WTC11 (cell line): ENCODE data around the gene TCN2.

Experiments
- ATF3 ChIP-seq: sonication (generic); formaldehyde crosslinking; conservative IDR thresholded peaks from 2 replicates; pipeline ENCODE4 v1.8.1; 2022; ENCODE audit warnings: mild to moderate bottlenecking, missing genetic modification reagents
- ELF4 ChIP-seq: sonication (generic); formaldehyde crosslinking; IDR thresholded peaks from 2 replicates; pipeline ENCODE4 v1.8.1; 2022; ENCODE audit warnings: low read depth, mild to moderate bottlenecking, moderate library complexity, missing genetic modification reagents
- FOXP1 ChIP-seq: sonication (generic); formaldehyde crosslinking; IDR thresholded peaks from 2 replicates; pipeline ENCODE4 v1.8.0; 2022; ENCODE audit warnings: missing genetic modification reagents, mild to moderate bottlenecking, moderate library complexity, borderline replicate concordance
- MXD4 ChIP-seq: fragments of 250-450 bp; sonication (Bioruptor Pico); IDR thresholded peaks from 2 replicates; pipeline ENCODE4 v1.8.0; 2021; ENCODE audit warnings: mild to moderate bottlenecking, moderate library complexity, borderline replicate concordance
- TP53 ChIP-seq: sonication (generic); formaldehyde crosslinking; IDR thresholded peaks from 2 replicates; pipeline ENCODE4 v1.8.1; 2023; ENCODE audit warnings: mild to moderate bottlenecking, missing genetic modification reagents
- TF ChIP-seq, protein P1 (sequence below): fragments of 200-600 bp; IDR thresholded peaks from 2 replicates; pipeline ENCODE4 v1.8.0; 2022; ENCODE audit warnings: antibody characterized with exemption
- TF ChIP-seq, protein P2 (sequence below): sonication (generic); formaldehyde crosslinking; IDR thresholded peaks from 2 replicates; pipeline ENCODE4 v1.8.1; 2023; ENCODE audit warnings: mild to moderate bottlenecking, missing genetic modification reagents, moderate library complexity
- TF ChIP-seq, protein P3 (sequence below): sonication (generic); formaldehyde crosslinking; IDR thresholded peaks from 2 replicates; pipeline ENCODE4 v1.8.1; 2022; ENCODE audit warnings: mild to moderate bottlenecking, missing genetic modification reagents, moderate library complexity, borderline replicate concordance
- TF ChIP-seq, protein P4 (sequence below): sonication (generic); formaldehyde crosslinking; IDR thresholded peaks from 2 replicates; pipeline ENCODE4 v1.8.1; 2022; ENCODE audit warnings: mild to moderate bottlenecking, moderate library complexity, missing genetic modification reagents
- TF ChIP-seq, protein P5 (sequence below): sonication (generic); formaldehyde crosslinking; IDR thresholded peaks from 2 replicates; pipeline ENCODE4 v1.8.0; 2023; ENCODE audit warnings: missing genetic modification reagents

GRCh38 chr22:30655532-30655931 lies 48.6 kb downstream of the TCN2 start:
- TF ChIP-seq ATF3 (CRISPR knock-in tag) (no peak), ELF4 (no peak), TP53 (no peak), FOXP1 (CRISPR knock-in tag) (no peak), MXD4 (CRISPR knock-in tag) (no peak)
- TF ChIP-seq, protein P1, sequence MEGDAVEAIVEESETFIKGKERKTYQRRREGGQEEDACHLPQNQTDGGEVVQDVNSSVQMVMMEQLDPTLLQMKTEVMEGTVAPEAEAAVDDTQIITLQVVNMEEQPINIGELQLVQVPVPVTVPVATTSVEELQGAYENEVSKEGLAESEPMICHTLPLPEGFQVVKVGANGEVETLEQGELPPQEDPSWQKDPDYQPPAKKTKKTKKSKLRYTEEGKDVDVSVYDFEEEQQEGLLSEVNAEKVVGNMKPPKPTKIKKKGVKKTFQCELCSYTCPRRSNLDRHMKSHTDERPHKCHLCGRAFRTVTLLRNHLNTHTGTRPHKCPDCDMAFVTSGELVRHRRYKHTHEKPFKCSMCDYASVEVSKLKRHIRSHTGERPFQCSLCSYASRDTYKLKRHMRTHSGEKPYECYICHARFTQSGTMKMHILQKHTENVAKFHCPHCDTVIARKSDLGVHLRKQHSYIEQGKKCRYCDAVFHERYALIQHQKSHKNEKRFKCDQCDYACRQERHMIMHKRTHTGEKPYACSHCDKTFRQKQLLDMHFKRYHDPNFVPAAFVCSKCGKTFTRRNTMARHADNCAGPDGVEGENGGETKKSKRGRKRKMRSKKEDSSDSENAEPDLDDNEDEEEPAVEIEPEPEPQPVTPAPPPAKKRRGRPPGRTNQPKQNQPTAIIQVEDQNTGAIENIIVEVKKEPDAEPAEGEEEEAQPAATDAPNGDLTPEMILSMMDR: no peak
- TF ChIP-seq, protein P2, sequence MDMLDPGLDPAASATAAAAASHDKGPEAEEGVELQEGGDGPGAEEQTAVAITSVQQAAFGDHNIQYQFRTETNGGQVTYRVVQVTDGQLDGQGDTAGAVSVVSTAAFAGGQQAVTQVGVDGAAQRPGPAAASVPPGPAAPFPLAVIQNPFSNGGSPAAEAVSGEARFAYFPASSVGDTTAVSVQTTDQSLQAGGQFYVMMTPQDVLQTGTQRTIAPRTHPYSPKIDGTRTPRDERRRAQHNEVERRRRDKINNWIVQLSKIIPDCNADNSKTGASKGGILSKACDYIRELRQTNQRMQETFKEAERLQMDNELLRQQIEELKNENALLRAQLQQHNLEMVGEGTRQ (CRISPR knock-in tag): no peak
- TF ChIP-seq, protein P3, sequence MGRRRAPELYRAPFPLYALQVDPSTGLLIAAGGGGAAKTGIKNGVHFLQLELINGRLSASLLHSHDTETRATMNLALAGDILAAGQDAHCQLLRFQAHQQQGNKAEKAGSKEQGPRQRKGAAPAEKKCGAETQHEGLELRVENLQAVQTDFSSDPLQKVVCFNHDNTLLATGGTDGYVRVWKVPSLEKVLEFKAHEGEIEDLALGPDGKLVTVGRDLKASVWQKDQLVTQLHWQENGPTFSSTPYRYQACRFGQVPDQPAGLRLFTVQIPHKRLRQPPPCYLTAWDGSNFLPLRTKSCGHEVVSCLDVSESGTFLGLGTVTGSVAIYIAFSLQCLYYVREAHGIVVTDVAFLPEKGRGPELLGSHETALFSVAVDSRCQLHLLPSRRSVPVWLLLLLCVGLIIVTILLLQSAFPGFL (CRISPR knock-in tag): no peak
- TF ChIP-seq, protein P4, sequence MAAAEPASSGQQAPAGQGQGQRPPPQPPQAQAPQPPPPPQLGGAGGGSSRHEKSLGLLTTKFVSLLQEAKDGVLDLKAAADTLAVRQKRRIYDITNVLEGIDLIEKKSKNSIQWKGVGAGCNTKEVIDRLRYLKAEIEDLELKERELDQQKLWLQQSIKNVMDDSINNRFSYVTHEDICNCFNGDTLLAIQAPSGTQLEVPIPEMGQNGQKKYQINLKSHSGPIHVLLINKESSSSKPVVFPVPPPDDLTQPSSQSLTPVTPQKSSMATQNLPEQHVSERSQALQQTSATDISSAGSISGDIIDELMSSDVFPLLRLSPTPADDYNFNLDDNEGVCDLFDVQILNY (CRISPR knock-in tag): no peak
- TF ChIP-seq, protein P5, sequence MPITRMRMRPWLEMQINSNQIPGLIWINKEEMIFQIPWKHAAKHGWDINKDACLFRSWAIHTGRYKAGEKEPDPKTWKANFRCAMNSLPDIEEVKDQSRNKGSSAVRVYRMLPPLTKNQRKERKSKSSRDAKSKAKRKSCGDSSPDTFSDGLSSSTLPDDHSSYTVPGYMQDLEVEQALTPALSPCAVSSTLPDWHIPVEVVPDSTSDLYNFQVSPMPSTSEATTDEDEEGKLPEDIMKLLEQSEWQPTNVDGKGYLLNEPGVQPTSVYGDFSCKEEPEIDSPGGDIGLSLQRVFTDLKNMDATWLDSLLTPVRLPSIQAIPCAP (CRISPR knock-in tag): no peak
